ENCODE measurements around the gene CALCB.

DNA sequence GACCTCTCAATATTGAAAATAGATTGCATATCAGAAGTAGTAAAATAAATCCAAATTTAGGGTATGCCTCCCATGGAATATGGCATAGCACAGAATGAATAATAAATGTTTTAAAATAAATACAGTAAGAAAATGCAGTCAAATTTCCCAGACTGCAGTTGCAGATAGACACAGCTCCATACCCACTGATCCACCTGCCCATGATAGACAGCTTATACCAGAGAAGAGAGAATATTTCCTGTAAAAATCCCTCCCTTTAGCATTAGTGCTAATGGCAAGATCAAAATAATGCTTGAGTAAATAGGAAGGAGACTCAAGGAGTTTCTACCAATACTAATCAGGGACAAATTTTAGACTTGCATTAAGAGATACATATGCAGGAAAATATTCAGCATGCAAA, 45.0 kb upstream of the CALCB start:
- no peak for TF ChIP-seq CTCF (conservative IDR thresholded peaks at IDR 0.05; ENCODE audit: low read depth, low read length)
- TF ChIP-seq EZH2 (IDR thresholded peaks at IDR 0.05; ENCODE audit: borderline replicate concordance, low read depth, low read length, poor library complexity, severe bottlenecking), result no peak
